Midbrain (tissue), 1 donor: ENCODE measurements around the gene PDS5B.
"Not testable (repeated sequence)": the region's sequence is repeated elsewhere in the genome, so short reads cannot be mapped to it uniquely, and the experiment has no call there.

ENCODE experiments used
- DNase-seq: peaks from one replicate; lab custom pipeline; 2025; lab: John Stamatoyannopoulos, UW

The PDS5B gene

DNA sequence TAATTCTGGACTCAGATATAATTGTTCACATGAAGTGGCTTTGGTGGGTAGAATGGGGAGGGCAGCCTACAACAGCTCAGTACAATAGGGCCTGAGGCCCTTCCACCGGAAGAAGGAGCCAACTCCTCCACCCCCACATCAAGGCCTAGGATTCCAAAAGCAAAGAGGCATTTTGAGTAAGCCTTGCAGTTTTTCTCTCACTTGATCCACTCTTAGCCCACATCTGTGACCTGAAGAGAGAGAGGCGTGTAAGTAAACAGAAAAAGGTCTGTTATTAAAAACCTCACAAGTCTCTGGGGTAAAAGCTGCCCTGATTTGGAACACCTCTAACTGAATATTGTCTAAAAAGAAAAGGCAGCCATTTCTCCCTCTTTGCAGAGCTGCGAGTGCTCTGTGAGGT, 215.9 kb downstream of the PDS5B start:
- no peak for DNase-seq

DNA sequence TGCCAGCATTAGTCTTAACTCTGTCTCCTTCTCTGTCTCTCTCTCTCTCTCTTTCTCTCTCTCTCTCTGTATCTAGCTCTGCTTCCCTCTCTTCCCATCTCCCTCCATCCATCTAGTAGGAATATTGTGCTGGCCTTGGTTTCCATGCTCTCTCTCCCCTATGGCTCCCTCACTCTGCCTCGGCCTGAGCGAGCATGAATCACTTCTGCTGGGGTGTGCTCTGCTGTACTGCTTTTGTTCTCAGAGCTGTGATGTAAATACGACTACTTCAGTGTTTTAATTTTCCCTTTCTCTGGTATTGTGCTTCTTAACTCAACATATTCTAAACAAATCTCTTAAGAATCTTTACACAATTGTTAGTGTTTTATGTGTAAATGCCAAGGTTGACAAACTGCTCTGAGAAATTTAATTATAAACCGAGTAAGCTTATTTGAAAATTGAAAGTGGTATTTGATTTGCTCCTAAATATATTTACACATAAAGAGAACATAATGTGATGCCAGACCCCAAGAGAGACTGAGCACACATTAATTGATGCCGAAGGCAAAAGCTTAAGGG, 218.5 kb downstream of the PDS5B start:
- no peak for DNase-seq

DNA sequence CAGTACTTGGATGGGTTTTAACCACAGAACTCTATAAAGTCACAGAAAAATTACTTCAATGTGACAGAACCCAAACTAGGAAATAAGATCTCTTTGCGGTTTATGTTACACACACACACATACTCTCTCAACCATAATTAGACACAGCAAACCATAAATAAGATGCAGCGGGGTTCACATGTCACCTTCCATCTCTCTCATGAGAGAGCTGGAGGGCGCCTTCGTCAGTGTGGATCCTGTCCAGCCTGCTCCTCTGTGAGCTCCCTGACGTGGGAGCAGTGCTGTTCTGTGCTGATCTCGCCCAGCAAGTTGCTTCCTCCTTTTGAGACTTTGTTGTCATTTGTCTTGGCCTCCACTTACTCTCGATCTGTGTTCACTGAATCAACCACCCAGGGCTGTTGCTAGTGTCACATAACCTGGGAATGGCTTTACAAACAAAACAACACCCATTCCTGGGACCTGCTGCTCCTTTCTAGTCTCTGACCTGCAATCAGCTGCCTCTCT, 225.1 kb downstream of the PDS5B start:
- DNase-seq: no peak

DNA sequence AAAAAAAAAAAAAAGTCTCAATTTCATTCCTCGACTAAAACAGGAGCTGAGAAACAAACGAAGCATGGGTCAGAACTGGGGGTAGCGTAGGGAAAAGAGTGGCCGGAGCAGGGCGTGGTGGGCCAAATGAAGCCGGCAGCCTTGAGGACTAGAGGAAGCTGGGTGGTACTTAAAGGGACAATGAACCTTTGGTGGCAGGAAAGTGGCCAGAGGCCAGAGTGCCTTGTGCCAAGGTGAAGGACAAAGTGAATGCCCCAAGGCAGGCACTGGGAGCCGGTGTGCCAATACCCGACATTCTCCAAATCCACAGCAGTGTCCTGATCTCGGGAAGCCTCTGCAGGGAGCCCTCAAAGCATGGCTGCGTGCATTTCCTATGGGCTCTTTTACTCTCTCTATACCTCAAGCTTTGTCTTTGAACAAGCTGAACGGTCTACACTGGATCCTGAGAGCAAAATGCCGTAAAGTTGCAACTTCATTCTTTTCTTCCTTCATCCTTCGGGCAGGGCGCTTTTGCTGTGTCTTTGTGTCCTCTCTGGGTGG, 235.0 kb downstream of the PDS5B start:
- no peak for DNase-seq

DNA sequence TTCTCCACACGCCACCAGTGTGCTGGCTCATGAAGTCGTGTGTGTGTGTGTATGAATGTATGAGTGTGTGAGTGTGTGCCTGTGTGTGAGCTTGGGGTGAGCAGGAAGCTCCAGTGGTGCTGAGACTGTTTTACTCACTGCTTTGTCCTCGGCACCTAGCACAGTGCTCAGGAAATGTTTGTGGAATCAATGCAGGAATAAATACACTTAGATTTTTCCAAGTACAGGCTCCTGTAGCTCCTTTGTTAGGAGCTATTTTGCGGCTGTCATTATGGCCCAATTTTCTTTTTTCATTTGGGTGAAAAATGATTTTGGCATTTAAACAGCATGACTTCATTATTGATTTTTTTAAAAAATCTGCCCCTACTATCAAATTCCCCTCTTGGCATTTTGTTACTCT, 236.5 kb downstream of the PDS5B start:
- no peak for DNase-seq

DNA sequence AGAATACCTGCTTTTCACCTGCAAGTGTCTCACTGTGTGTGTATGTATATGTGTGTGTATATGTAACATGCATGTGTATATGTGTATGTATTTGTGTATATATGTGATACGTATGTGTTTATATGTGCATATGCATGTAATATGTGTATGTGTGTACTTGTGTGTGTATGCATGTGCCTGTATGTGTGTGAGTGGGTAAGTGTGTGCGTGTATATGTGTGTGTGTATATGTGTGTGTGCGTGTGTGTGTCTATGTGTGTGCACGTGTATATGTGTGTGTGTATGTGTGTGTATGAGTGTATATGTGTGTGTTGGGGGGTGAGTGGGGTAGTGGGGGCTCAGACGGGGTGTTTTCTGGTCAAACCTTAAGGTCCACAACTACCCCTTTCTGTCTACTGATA, 237.3 kb downstream of the PDS5B start:
- DNase-seq: no peak

DNA sequence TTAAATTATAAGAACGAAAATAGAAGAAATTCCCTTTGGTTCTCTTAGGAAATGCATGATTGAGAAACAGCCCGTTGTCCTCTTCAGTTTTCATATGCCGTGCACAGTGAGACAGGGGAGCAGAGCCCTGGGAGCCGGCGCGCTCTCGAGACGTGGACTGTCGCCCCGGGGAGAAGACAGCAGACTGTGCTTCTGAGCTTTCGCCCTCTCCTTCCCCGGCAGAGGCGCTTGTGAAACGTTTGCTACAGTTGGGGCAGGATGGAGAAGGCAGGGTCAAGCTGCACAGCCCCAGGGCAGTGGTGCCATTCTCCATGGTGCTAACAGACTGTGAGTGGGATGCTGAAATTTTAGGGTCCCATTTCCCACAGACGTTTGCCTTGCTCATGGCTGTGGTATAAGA, 237.8 kb downstream of the PDS5B start:
- DNase-seq: no peak

DNA sequence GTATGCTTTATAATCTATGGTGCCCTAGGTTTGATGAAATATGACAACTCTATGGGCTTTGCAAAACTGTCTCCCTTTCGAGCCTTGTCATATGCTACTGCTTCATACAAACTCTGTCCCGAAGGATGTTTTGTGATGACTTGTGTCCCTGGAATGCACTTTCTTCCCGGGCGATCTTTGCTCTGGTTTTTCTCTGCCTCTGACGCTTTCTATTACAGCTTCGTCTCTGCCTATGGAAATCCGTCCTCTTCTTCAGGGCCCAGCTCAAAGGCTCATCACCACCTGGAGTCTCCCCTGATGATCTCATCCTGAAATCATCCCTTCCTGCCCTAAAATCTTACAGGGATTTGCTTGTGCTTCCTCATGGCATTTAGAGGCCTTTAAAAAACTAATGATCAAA, 238.4 kb downstream of the PDS5B start:
- DNase-seq: no peak

DNA sequence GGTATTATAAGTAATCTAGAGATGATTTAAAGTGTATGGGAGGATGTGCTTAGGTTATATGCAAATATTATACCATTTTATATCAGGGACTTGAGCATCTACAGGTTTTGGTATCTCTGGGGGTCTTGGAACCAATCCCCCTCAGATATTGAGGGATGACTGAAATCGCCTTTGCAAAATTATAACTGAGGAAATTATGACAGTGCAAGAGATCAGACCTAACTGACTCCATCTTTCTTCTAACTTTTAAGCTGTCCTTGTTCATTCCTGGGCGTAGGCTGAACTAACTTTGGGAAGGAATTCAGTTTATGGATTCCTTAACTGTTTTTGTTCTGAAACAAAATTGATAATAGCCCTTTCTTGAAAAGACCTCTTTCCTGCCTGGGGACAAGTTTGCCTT, 239.2 kb downstream of the PDS5B start:
- DNase-seq: no peak

DNA sequence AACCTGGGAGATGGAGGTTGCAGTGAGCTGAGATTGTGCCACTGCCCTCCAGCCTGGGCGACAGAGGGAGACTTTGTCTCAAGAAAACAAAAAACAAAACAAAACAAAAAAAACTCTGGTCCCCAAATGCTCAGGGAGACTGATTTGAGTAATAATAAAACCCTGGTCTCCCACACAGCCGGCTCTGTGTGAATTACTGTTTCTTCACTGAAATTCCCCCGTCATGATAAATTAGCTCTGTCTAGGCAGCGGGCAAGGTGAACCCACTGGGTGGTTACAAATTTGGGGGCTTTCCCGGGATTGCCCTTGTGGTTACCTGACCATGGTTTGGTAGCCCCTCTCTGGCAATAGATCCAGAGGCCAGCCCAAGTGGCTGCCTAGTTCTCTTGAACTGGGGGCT, 240.1 kb downstream of the PDS5B start:
- not testable (repeated sequence) for DNase-seq
